OCI-LY1 (cell line): ENCODE measurements around the gene SRGAP2C.
"Not testable (repeated sequence)": the region's sequence is repeated elsewhere in the genome, so short reads cannot be mapped to it uniquely, and the experiment has no call there.

Source experiments
- EZH2 ChIP-seq: fragments of 200-600 bp; sonication (generic), shearing (Covaris generic); IDR thresholded peaks from 2 replicates; pipeline ENCODE4 v1.8.0; 2017; ENCODE audit warnings: borderline replicate concordance, mixed run types, mild to moderate bottlenecking, antibody characterized with exemption, low read length, moderate library complexity, mixed read lengths
- TF ChIP-seq, protein P1 (sequence below): fragments of 200-600 bp; sonication (generic), shearing (Covaris generic); IDR thresholded peaks from 2 replicates; pipeline ENCODE4 v1.5.1; 2017; ENCODE audit warnings: mild to moderate bottlenecking, antibody characterized with exemption, low read length, moderate library complexity, mixed read lengths

- TF ChIP-seq, protein P1, sequence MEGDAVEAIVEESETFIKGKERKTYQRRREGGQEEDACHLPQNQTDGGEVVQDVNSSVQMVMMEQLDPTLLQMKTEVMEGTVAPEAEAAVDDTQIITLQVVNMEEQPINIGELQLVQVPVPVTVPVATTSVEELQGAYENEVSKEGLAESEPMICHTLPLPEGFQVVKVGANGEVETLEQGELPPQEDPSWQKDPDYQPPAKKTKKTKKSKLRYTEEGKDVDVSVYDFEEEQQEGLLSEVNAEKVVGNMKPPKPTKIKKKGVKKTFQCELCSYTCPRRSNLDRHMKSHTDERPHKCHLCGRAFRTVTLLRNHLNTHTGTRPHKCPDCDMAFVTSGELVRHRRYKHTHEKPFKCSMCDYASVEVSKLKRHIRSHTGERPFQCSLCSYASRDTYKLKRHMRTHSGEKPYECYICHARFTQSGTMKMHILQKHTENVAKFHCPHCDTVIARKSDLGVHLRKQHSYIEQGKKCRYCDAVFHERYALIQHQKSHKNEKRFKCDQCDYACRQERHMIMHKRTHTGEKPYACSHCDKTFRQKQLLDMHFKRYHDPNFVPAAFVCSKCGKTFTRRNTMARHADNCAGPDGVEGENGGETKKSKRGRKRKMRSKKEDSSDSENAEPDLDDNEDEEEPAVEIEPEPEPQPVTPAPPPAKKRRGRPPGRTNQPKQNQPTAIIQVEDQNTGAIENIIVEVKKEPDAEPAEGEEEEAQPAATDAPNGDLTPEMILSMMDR, result not testable (repeated sequence)
- TF ChIP-seq EZH2, result not testable (repeated sequence)
Measured at GRCh38 chr1:121208375-121208774, 23.6 kb downstream of the SRGAP2C start.
